Skeletal muscle tissue (tissue), 4 donors: Measurements from ENCODE around the gene CELF4. TPM values are rescaled to one million over a fixed set of nuclear protein-coding genes. Genes with fewer than 3 reads are reported as not detected.

Experiments
- H3K27ac ChIP-seq: one replicate; pipeline ENCODE4 v1.7.0; 2013; ENCODE audit warnings: mild to moderate bottlenecking, low read depth, low read length, inconsistent platforms
- H3K27me3 ChIP-seq, 3 donors: one replicate each; pipeline ENCODE4 v1.7.0; 2013; ENCODE audit warnings: low read length in 3 of 3; ENCODE audit not compliant: control insufficient read depth in 3 of 3, insufficient read depth in 3 of 3
- H3K36me3 ChIP-seq, 3 donors: one replicate each; pipeline ENCODE4 v1.7.0; 2013; ENCODE audit warnings: low read length in 3 of 3; ENCODE audit not compliant: control insufficient read depth in 3 of 3, insufficient read depth in 3 of 3
- H3K4me1 ChIP-seq, 3 donors: one replicate each; pipeline ENCODE4 v1.7.0; 2013; ENCODE audit warnings: low read length in 3 of 3, mild to moderate bottlenecking in 3 of 3; ENCODE audit not compliant: control insufficient read depth in 3 of 3, insufficient read depth in 3 of 3
- H3K4me3 ChIP-seq, 3 donors: one replicate each; pipeline ENCODE4 v1.7.0; 2013; ENCODE audit warnings: low read length in 3 of 3
- H3K9ac ChIP-seq, 3 donors: one replicate each; pipeline ENCODE4 v1.7.0; 2013; ENCODE audit warnings: low read length in 3 of 3, mild to moderate bottlenecking in 3 of 3, moderate library complexity in 2 of 3, low read depth in 1 of 3
- H3K9me3 ChIP-seq, 3 donors: one replicate each; pipeline ENCODE4 v1.7.0; 2013; ENCODE audit warnings: low read length in 3 of 3; ENCODE audit not compliant: control insufficient read depth in 3 of 3
- total RNA-seq: library from RNA; depleted of rRNA; stranded (reverse); fragments of >200 nt; gene quantifications from one replicate; pipeline ENCODE4 v1.2.3, GENCODE V29; 2014
- donor health status: Osteomylitis.

CELF4 gene
- total RNA-seq, 1 donor from 2014 or later, result not detected

- no peak overlapping the region for H3K27ac ChIP-seq
- H3K9me3 ChIP-seq, result no peaks in the 10 kb centered on the region
- no peak overlapping the region for H3K4me3 ChIP-seq
- H3K36me3 ChIP-seq, result no peaks in the 10 kb centered on the region
- no peak overlapping the region for H3K9ac ChIP-seq
- H3K27me3 ChIP-seq, result peaks cover 12 to 37% (median 17%) of the 10 kb centered on the region in 3 donors
- no peaks in the 10 kb centered on the region for H3K4me1 ChIP-seq
Measured at GRCh38 chr18:37516361-37516853, 49.2 kb downstream of the CELF4 start.

GRCh38 chr18:37514953-37515352 lies 50.6 kb downstream of the CELF4 start:
- Histone ChIP-seq H3K27me3 (peaks cover 12 to 33% (median 20%) of the 10 kb centered on the region in 3 donors), H3K9me3 (peaks cover 0 to 3% (median 2%) of the 10 kb centered on the region in 3 donors), H3K27ac (no peak overlapping the region), H3K9ac (no peak overlapping the region), H3K4me3 (no peak overlapping the region), H3K4me1 (no peaks in the 10 kb centered on the region), H3K36me3 (no peaks in the 10 kb centered on the region)

- Histone ChIP-seq H3K4me3 (no peak overlapping the region), H3K9ac (no peak overlapping the region), H3K9me3 (peaks cover 0 to 7% (median 3%) of the 10 kb centered on the region in 3 donors), H3K36me3 (no peaks in the 10 kb centered on the region), H3K4me1 (no peaks in the 10 kb centered on the region), H3K27me3 (peaks cover 9 to 25% (median 12%) of the 10 kb centered on the region in 3 donors), H3K27ac (no peak overlapping the region)
Measured at GRCh38 chr18:37512400-37512799, 53.2 kb downstream of the CELF4 start.

GRCh38 chr18:37511721-37512298 lies 53.8 kb downstream of the CELF4 start:
- Histone ChIP-seq H3K4me3 (no peak overlapping the region), H3K9ac (no peak overlapping the region), H3K27ac (no peak overlapping the region), H3K4me1 (no peaks in the 10 kb centered on the region), H3K9me3 (peaks cover 0 to 7% (median 3%) of the 10 kb centered on the region in 3 donors), H3K36me3 (no peaks in the 10 kb centered on the region), H3K27me3 (peaks cover 7 to 19% (median 12%) of the 10 kb centered on the region in 3 donors)

GRCh38 chr18:37509600-37509999 lies 56.0 kb downstream of the CELF4 start:
- Histone ChIP-seq H3K4me3 (no peak overlapping the region), H3K36me3 (no peaks in the 10 kb centered on the region), H3K4me1 (no peaks in the 10 kb centered on the region), H3K27ac (no peak overlapping the region), H3K9ac (no peak overlapping the region), H3K27me3 (peaks cover 5 to 8% (median 7%) of the 10 kb centered on the region in 3 donors), H3K9me3 (peaks cover 0 to 7% (median 3%) of the 10 kb centered on the region in 3 donors)

GRCh38 chr18:37508207-37508606 lies 57.4 kb downstream of the CELF4 start:
- H3K4me3 ChIP-seq, result no peak overlapping the region
- no peaks in the 10 kb centered on the region for H3K36me3 ChIP-seq
- H3K27ac ChIP-seq, result no peak overlapping the region
- H3K27me3 ChIP-seq, result peaks cover 0 to 9% (median 3%) of the 10 kb centered on the region in 3 donors
- H3K9me3 ChIP-seq, result peaks cover 0 to 7% (median 3%) of the 10 kb centered on the region in 3 donors
- H3K9ac ChIP-seq, result no peak overlapping the region
- H3K4me1 ChIP-seq, result no peaks in the 10 kb centered on the region

GRCh38 chr18:37507239-37507638 lies 58.4 kb downstream of the CELF4 start:
- H3K4me1 ChIP-seq, result no peaks in the 10 kb centered on the region
- H3K4me3 ChIP-seq, result no peak overlapping the region
- H3K9ac ChIP-seq, result no peak overlapping the region
- no peak overlapping the region for H3K27ac ChIP-seq
- no peaks in the 10 kb centered on the region for H3K36me3 ChIP-seq
- H3K27me3 ChIP-seq, result peaks cover 0 to 13% (median 0%) of the 10 kb centered on the region in 3 donors
- H3K9me3 ChIP-seq, result peaks cover 0 to 7% (median 3%) of the 10 kb centered on the region in 3 donors

- Histone ChIP-seq H3K27ac (no peak overlapping the region), H3K4me3 (no peak overlapping the region), H3K36me3 (no peaks in the 10 kb centered on the region), H3K27me3 (peaks cover 2 to 9% (median 5%) of the 10 kb centered on the region in 3 donors), H3K4me1 (peaks cover 0 to 4% (median 0%) of the 10 kb centered on the region in 3 donors), H3K9ac (no peak overlapping the region), H3K9me3 (peaks cover 0 to 7% (median 3%) of the 10 kb centered on the region in 3 donors)
Measured at GRCh38 chr18:37506001-37506400, 59.6 kb downstream of the CELF4 start.

- no peak overlapping the region for H3K9ac ChIP-seq
- H3K27ac ChIP-seq, result no peak overlapping the region
- H3K9me3 ChIP-seq, result peaks cover 0 to 7% (median 3%) of the 10 kb centered on the region in 3 donors
Measured at GRCh38 chr18:37505321-37505720, 60.3 kb downstream of the CELF4 start.

GRCh38 chr18:37502601-37503000 lies 63.0 kb downstream of the CELF4 start:
- H3K36me3 ChIP-seq, result no peaks in the 10 kb centered on the region
- no peak overlapping the region for H3K27ac ChIP-seq
- H3K4me3 ChIP-seq, result no peak overlapping the region
- H3K9ac ChIP-seq, result no peak overlapping the region
- peaks cover 5 to 26% (median 12%) of the 10 kb centered on the region in 3 donors for H3K27me3 ChIP-seq
- no peaks in the 10 kb centered on the region for H3K9me3 ChIP-seq
- peaks cover 0 to 4% (median 0%) of the 10 kb centered on the region in 3 donors for H3K4me1 ChIP-seq

More at GRCh38 chr18:37505321-37505720, 60.3 kb downstream of the CELF4 start:
- H3K36me3 ChIP-seq, result no peaks in the 10 kb centered on the region
- peaks cover 0 to 4% (median 0%) of the 10 kb centered on the region in 3 donors for H3K4me1 ChIP-seq
- H3K4me3 ChIP-seq, result no peak overlapping the region
- peaks cover 2 to 12% (median 5%) of the 10 kb centered on the region in 3 donors for H3K27me3 ChIP-seq
